Activated CD8-positive, alpha-beta memory T cell treated with anti-CD3 and anti-CD28 coated beads, Interleukin-2, amount 50 U/mL, for 48 hours (primary cell): ENCODE data around the gene IPPK.
"Not testable (repeated sequence)": the region's sequence is repeated elsewhere in the genome, so short reads cannot be mapped to it uniquely, and the experiment has no call there.

ENCODE experiments used
- DNase-seq: peaks from one replicate; pipeline ENCODE4 v3.0.0-alpha.2; 2020

Gene IPPK

GRCh38 chr9:92613268-92614122 lies 56.4 kb downstream of the IPPK start:
- DNase-seq, result no peak

GRCh38 chr9:92612816-92613215 lies 57.1 kb downstream of the IPPK start:
- DNase-seq, result no peak

- DNase-seq, result no peak
Measured at GRCh38 chr9:92612292-92612691, 57.6 kb downstream of the IPPK start.

- DNase-seq, result no peak
Measured at GRCh38 chr9:92611621-92612285, 58.2 kb downstream of the IPPK start.

DNA sequence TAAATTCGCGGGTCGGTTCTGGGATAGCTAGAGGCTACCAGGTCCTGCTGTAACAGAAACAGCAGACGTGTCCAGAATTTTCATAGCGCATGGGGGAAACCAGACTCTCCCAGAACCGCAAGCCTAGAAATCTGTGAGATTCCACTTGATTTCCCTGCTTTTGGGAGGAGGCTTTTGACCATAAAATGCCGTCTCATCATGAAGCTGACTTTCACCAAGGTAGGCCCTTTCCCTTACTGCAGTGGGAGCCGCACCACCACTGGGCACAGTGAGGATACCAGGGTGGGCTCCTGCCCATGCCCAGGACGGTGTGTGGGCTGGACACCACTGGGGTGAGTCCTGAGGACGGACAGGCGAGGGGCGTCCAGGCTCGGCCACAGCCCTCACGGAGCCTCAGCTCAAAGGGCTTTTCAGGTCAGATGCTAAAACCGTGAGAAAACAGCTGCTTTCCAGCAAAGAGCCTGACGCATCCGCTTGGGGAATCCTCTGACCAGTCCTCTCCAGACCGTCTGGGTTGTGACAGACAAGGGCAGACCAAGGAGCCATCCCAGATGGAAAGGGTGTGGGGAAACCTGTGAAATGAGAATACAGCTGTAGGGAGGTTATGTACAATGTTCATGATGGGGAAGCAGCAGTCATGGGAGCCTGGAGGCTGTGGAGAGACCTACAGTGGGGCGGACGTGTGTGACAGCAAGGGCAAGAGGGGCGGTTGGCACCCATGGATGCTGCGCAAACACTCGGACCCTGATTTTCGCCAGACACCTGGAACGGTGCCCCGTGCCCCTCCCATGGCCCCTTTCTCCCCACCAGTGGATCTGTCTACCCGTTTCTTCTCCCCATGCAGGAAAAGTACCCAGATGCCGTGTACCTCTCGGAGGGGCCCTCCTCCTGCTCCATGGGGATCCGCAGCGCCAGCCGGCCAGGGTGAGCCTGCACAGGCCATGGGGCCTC lies 59.2 kb downstream of the IPPK start:
- no peak for DNase-seq

GRCh38 chr9:92608909-92609445 lies 61.0 kb downstream of the IPPK start:
- DNase-seq, result no peak

- DNase-seq, result no peak
Measured at GRCh38 chr9:92608241-92608908, 61.6 kb downstream of the IPPK start.

- no peak for DNase-seq
Measured at GRCh38 chr9:92607773-92608172, 62.2 kb downstream of the IPPK start.

DNA sequence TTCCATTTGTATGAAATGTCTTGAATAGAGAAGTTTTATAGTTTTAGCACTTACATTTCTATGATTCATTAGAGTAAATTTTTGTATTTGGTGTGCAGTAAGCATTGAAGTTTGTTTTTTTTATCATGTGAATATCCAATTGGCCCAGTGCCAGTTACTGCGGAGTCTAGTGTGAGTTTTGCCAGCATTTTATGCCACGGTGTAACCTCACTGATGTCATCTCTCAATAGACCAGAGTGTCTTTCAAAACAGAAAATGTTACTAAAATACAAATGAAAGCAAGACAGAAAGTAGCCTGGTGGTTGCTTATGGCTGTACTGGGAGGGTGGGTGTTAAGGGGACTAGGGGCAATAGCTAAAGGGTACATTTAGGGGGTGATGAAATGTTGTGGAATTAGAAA lies 62.8 kb downstream of the IPPK start:
- no peak for DNase-seq

DNA sequence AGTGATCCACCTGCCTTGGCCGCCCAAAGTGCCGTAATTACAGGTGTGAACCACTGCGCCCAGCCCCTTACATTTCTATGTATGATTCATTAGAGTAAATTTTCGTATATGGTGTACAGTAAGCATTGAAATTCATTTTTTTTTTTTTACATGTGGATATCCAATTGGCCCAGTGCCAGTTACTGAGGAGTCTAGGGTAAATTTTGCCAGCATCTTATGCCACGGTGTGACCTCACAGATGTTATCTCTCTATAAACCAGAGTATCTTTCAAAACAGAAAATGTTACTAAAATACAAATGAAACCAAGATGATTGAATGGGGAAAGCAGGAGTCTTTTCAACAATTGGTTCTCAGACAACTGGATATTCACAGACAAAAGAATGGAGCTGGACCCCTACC lies 64.7 kb downstream of the IPPK start:
- DNase-seq, result no peak

GRCh38 chr9:92603990-92604389 lies 65.9 kb downstream of the IPPK start:
- DNase-seq, result no peak

- no peak for DNase-seq
Measured at GRCh38 chr9:92603100-92603499, 66.8 kb downstream of the IPPK start.

GRCh38 chr9:92602413-92602812 lies 67.5 kb downstream of the IPPK start:
- DNase-seq, result no peak

GRCh38 chr9:92601451-92601850 lies 68.5 kb downstream of the IPPK start:
- no peak for DNase-seq

DNA sequence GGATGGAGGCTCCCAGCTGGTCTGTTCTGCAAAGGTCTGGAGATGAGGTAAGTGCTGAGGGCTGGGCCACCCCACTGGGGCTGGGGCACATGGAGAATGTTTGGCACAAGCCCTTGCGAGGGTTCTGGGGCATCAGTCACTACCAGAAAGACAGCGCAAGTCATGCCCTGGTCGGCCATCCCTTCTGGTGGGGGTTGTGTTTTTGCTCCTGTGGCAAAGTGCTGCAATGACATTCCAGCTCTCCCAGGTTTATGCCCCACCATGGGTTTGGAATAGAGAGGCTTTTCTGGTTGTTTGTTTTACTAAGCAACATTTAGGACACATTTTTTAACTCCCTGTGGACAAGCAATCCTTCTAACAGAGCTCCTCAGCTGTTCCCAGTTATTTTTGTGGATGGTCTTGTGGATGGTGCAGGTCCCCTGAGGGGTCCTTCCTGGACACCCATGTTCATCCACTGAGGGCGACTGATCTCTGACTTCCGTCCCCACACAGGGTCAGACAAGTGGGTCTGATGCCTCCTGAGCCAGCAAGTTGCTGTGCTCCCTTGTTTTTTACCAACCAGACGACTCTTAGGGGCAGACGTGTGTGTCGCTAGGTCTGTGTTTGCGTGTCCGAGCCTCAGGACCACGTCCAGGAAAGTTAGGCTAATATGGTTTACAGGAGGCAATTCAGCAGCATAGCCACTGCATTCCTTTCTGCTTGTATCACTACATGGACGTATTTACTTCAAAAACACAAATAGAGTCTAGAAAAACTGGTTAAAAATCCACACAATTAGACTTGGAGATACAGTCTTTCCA lies 69.3 kb downstream of the IPPK start:
- DNase-seq, result no peak

DNA sequence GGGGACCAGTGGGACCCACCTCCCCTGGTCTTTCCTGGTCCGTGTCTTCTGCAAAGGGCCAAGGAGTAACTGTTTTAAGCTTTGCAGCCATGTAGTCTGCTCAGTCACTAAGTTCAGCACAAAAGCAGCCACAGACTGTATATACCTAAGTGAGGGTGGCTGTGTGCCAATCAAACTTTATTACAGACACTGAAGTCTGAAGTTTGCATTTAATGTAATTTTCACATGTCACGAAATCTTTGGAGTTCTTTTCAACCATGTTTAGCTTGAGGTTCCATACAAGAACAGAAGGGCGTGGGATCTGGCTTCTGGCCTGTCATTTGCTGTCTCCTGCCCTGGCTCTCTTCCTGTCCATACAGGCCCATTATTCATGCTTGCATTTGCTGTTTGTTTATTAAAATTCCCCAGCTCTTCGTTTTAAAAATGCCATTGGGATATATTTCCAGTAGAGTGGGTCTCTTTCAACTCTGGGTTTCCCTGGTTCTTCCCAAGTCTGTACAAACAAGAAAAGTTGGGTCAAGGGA lies 69.9 kb downstream of the IPPK start:
- no peak for DNase-seq

DNA sequence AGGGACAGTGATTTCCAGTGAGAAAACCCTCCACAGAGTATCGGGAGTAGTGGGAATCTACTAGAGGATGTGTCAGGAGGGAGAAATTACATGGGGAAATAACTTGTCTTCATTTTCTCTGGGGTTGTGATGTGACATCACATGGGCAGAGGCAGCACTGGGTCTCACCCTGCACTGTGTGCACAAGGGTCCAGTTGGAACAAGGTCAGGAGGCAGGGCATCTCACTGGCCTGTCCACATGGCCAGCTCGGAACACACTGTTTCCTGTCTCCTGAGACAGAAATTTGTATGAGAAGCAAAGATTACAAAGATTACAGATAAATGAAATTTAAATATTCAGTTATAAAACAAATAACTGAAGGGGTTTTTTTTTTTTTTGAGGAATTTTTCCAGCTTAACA lies 71.5 kb downstream of the IPPK start:
- DNase-seq, result no peak

DNA sequence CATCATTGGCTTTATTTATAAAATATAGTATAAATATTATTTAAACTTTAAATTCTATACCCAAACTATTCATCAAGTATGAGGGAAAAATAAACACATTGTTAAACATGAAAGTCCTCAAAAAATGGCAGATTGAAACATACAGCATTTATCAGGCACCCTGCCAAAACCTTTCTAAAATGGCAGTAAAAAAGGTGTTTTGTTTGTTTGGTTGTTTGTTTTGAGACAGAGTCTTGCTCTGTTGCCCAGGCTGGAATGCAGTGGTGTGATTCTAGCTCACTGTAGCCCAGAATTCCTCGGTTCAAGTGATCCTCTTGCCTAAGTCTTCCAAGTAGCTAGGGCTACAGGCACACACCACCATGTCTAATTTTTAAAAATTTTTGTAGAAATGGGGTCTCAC lies 74.0 kb downstream of the IPPK start:
- DNase-seq, result no peak

DNA sequence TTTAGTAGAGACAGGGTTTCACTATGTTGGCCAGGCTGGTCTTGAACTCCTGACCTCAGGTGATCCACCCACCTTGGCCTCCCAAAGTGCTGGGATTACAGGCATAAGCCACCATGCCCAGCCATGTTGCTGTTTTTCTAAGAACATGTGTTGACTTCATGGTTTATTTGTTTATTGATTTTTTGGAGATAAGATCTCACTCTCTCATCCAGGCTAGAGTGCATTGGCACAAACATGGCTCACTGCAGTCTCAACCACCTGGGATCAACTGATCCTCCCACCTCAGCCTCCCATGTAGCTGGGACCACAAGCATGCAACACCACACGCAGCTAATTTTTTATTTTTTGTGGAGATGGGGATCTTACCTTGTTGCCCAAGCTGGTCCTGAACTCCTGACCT lies 74.9 kb downstream of the IPPK start:
- DNase-seq, result not testable (repeated sequence)

- no peak for DNase-seq
Measured at GRCh38 chr9:92592946-92593861, 76.7 kb downstream of the IPPK start.
